Measurements from ENCODE around the gene SLC19A1.

Gene SLC19A1

GRCh38 chr21:45558044-45558721 is 15.9 kb upstream of the SLC19A1 start:
- H3K36me3 ChIP-seq (ENCODE audit: control insufficient read depth, insufficient read depth, low read length): no peaks in the 10 kb centered on the region; the same call in 1 of the 2 replicates
- no peak overlapping the region for H3K4me3 ChIP-seq (ENCODE audit: low read length)
- H3K27ac ChIP-seq (ENCODE audit: low read length): no peak overlapping the region
- H3K9me3 ChIP-seq (ENCODE audit: control insufficient read depth, insufficient read depth, low read length): no peaks in the 10 kb centered on the region
- no CpG with 5 or more reads among the region's 26 CpGs for WGBS (ENCODE audit: insufficient coverage, insufficient read length)
- H3K4me1 ChIP-seq (ENCODE audit: control insufficient read depth, insufficient read depth, low read length): peaks cover 2% of the 10 kb centered on the region; the same call in 1 of the 2 replicates
- no peak for DNase-seq (ENCODE audit: low read depth, low spot score)
- H3K27me3 ChIP-seq (ENCODE audit: control insufficient read depth, insufficient read depth, low read length): no peaks in the 10 kb centered on the region

GRCh38 chr21:45557616-45558043 is 15.4 kb upstream of the SLC19A1 start:
- Histone ChIP-seq H3K36me3 (ENCODE audit: control insufficient read depth, insufficient read depth, low read length) (no peaks in the 10 kb centered on the region; the same call in 1 of the 2 replicates), H3K27ac (ENCODE audit: low read length) (no peak overlapping the region), H3K4me1 (ENCODE audit: control insufficient read depth, insufficient read depth, low read length) (peaks cover 2% of the 10 kb centered on the region; the same call in 1 of the 2 replicates), H3K9me3 (ENCODE audit: control insufficient read depth, insufficient read depth, low read length) (no peaks in the 10 kb centered on the region), H3K27me3 (ENCODE audit: control insufficient read depth, insufficient read depth, low read length) (no peaks in the 10 kb centered on the region), H3K4me3 (ENCODE audit: low read length) (no peak overlapping the region)
- no CpG with 5 or more reads among the region's 14 CpGs for WGBS (ENCODE audit: insufficient coverage, insufficient read length)
- no peak for DNase-seq (ENCODE audit: low read depth, low spot score)

- H3K27ac ChIP-seq (ENCODE audit: low read length): no peak overlapping the region
- no peaks in the 10 kb centered on the region; the same call in 1 of the 2 replicates for H3K36me3 ChIP-seq (ENCODE audit: control insufficient read depth, insufficient read depth, low read length)
- peaks cover 2% of the 10 kb centered on the region for H3K4me1 ChIP-seq (ENCODE audit: control insufficient read depth, insufficient read depth, low read length)
- no peaks in the 10 kb centered on the region for H3K27me3 ChIP-seq (ENCODE audit: control insufficient read depth, insufficient read depth, low read length)
- DNase-seq (ENCODE audit: low read depth, low spot score): no peak
- no peaks in the 10 kb centered on the region for H3K9me3 ChIP-seq (ENCODE audit: control insufficient read depth, insufficient read depth, low read length)
- H3K4me3 ChIP-seq (ENCODE audit: low read length): no peak overlapping the region
- no CpG with 5 or more reads among the region's 33 CpGs for WGBS (ENCODE audit: insufficient coverage, insufficient read length)
Measured at GRCh38 chr21:45556645-45557615, 14.7 kb upstream of the SLC19A1 start.

GRCh38 chr21:45556302-45556644 is 14.0 kb upstream of the SLC19A1 start:
- no CpG with 5 or more reads among the region's 12 CpGs for WGBS (ENCODE audit: insufficient coverage, insufficient read length)

GRCh38 chr21:45555557-45556301 is 13.5 kb upstream of the SLC19A1 start:
- Histone ChIP-seq H3K9me3 (ENCODE audit: control insufficient read depth, insufficient read depth, low read length) (no peaks in the 10 kb centered on the region), H3K4me3 (ENCODE audit: low read length) (peak overlapping the region; percentile 27; the same call in 1 of the 2 replicates), H3K27ac (ENCODE audit: low read length) (no peak overlapping the region), H3K36me3 (ENCODE audit: control insufficient read depth, insufficient read depth, low read length) (no peaks in the 10 kb centered on the region; the same call in 1 of the 2 replicates), H3K27me3 (ENCODE audit: control insufficient read depth, insufficient read depth, low read length) (no peaks in the 10 kb centered on the region), H3K4me1 (ENCODE audit: control insufficient read depth, insufficient read depth, low read length) (peaks cover 2% of the 10 kb centered on the region)
- no CpG with 5 or more reads among the region's 62 CpGs for WGBS (ENCODE audit: insufficient coverage, insufficient read length)
- DNase-seq (ENCODE audit: low read depth, low spot score): no peak

More at GRCh38 chr21:45556302-45556644, 14.0 kb upstream of the SLC19A1 start:
- no peak overlapping the region for H3K4me3 ChIP-seq (ENCODE audit: low read length)
- no peaks in the 10 kb centered on the region for H3K27me3 ChIP-seq (ENCODE audit: control insufficient read depth, insufficient read depth, low read length)
- no peaks in the 10 kb centered on the region; the same call in 1 of the 2 replicates for H3K36me3 ChIP-seq (ENCODE audit: control insufficient read depth, insufficient read depth, low read length)
- no peak overlapping the region for H3K27ac ChIP-seq (ENCODE audit: low read length)
- DNase-seq (ENCODE audit: low read depth, low spot score): no peak
- no peaks in the 10 kb centered on the region for H3K9me3 ChIP-seq (ENCODE audit: control insufficient read depth, insufficient read depth, low read length)
- H3K4me1 ChIP-seq (ENCODE audit: control insufficient read depth, insufficient read depth, low read length): peaks cover 2% of the 10 kb centered on the region

- H3K9me3 ChIP-seq (ENCODE audit: control insufficient read depth, insufficient read depth, low read length): no peaks in the 10 kb centered on the region
- H3K27ac ChIP-seq (ENCODE audit: low read length): no peak overlapping the region
- H3K4me1 ChIP-seq (ENCODE audit: control insufficient read depth, insufficient read depth, low read length): peaks cover 7% of the 10 kb centered on the region
- H3K4me3 ChIP-seq (ENCODE audit: low read length): peak overlapping the region; percentile 27; the same call in 1 of the 2 replicates
- H3K27me3 ChIP-seq (ENCODE audit: control insufficient read depth, insufficient read depth, low read length): no peaks in the 10 kb centered on the region
- no peak for DNase-seq (ENCODE audit: low read depth, low spot score)
- no peaks in the 10 kb centered on the region; the same call in 1 of the 2 replicates for H3K36me3 ChIP-seq (ENCODE audit: control insufficient read depth, insufficient read depth, low read length)
- WGBS (ENCODE audit: insufficient coverage, insufficient read length): no CpG with 5 or more reads among the region's 34 CpGs
Measured at GRCh38 chr21:45555251-45555556, 13.0 kb upstream of the SLC19A1 start.

GRCh38 chr21:45554477-45555175 is 12.4 kb upstream of the SLC19A1 start:
- H3K27ac ChIP-seq (ENCODE audit: low read length): no peak overlapping the region

GRCh38 chr21:45552696-45553391 is 10.6 kb upstream of the SLC19A1 start:
- H3K9me3 ChIP-seq (ENCODE audit: control insufficient read depth, insufficient read depth, low read length): no peaks in the 10 kb centered on the region
- H3K4me1 ChIP-seq (ENCODE audit: control insufficient read depth, insufficient read depth, low read length): peaks cover 9% of the 10 kb centered on the region
- H3K27me3 ChIP-seq (ENCODE audit: control insufficient read depth, insufficient read depth, low read length): no peaks in the 10 kb centered on the region
- H3K4me3 ChIP-seq (ENCODE audit: low read length): no peak overlapping the region
- H3K36me3 ChIP-seq (ENCODE audit: control insufficient read depth, insufficient read depth, low read length): no peaks in the 10 kb centered on the region; the same call in 1 of the 2 replicates
- no peak overlapping the region for H3K27ac ChIP-seq (ENCODE audit: low read length)
- WGBS (ENCODE audit: insufficient coverage, insufficient read length): no CpG with 5 or more reads among the region's 29 CpGs
- no peak for DNase-seq (ENCODE audit: low read depth, low spot score)

More at GRCh38 chr21:45554477-45555175, 12.4 kb upstream of the SLC19A1 start:
- WGBS (ENCODE audit: insufficient coverage, insufficient read length): no CpG with 5 or more reads among the region's 53 CpGs
- DNase-seq (ENCODE audit: low read depth, low spot score): no peak
- peak overlapping the region; percentile 4; the same call in 1 of the 2 replicates for H3K4me3 ChIP-seq (ENCODE audit: low read length)
- H3K9me3 ChIP-seq (ENCODE audit: control insufficient read depth, insufficient read depth, low read length): no peaks in the 10 kb centered on the region
- H3K4me1 ChIP-seq (ENCODE audit: control insufficient read depth, insufficient read depth, low read length): peaks cover 9% of the 10 kb centered on the region
- H3K36me3 ChIP-seq (ENCODE audit: control insufficient read depth, insufficient read depth, low read length): no peaks in the 10 kb centered on the region; the same call in 1 of the 2 replicates
- no peaks in the 10 kb centered on the region for H3K27me3 ChIP-seq (ENCODE audit: control insufficient read depth, insufficient read depth, low read length)
